ENCODE results near the gene RRAGD. TPM values are rescaled to one million over a fixed set of nuclear protein-coding genes. Genes with fewer than 3 reads are reported as not detected.
A peak's percentile ranks its signal among the peaks of the same experiment; 100 is the strongest.

RRAGD gene
- total and polyA plus RNA-seq, 2 experiments from 2014 or later = 11.8 to 28.1 TPM

GRCh38 chr6:89347825-89348224 lies 64.2 kb downstream of the RRAGD start:
- peak; percentile 63 for DNase-seq (ENCODE audit: low spot score)
- Histone ChIP-seq H3K9me2 (replicated peaks; ENCODE audit: insufficient read depth) (no peaks in the 10 kb centered on the region), H3K27me3 (no peaks in the 10 kb centered on the region), H3K4me3 (no peak overlapping the region), H3K9me3 (ENCODE audit: low read depth) (no peaks in the 10 kb centered on the region), H3K27ac (peak overlapping the region; percentile 26), H3K79me2 (peaks cover 89% of the 10 kb centered on the region), H3K36me3 (replicated peaks; ENCODE audit: insufficient read depth, low read depth) (no peaks in the 10 kb centered on the region), H3K4me2 (peak overlapping the region; percentile 31), H3K4me1 (ENCODE audit: insufficient read depth) (peaks cover 30% of the 10 kb centered on the region), H2AFZ (no peak overlapping the region), H4K20me1 (ENCODE audit: insufficient read depth, poor library complexity, severe bottlenecking) (peaks cover 77% of the 10 kb centered on the region)
- 57% methylated on average over 2 of the region's 2 CpGs for WGBS (ENCODE audit: low lambda C conversion rate, missing lambda C conversion rate)
- no peak for TF ChIP-seq CTCF (IDR thresholded peaks at IDR 0.05; ENCODE audit: poor library complexity)

GRCh38 chr6:89346433-89346832 lies 65.6 kb downstream of the RRAGD start:
- TF ChIP-seq CTCF (IDR thresholded peaks at IDR 0.05; ENCODE audit: poor library complexity) (no peak), EZH2 (IDR thresholded peaks at IDR 0.05; ENCODE audit: borderline replicate concordance) (no peak), EZH2phosphoT487 (IDR thresholded peaks at IDR 0.05; ENCODE audit: low read depth, severe bottlenecking, unreplicated experiment) (no peak)
- Histone ChIP-seq H3K9me2 (replicated peaks; ENCODE audit: insufficient read depth) (no peaks in the 10 kb centered on the region), H2AFZ (no peak overlapping the region), H3K4me1 (ENCODE audit: insufficient read depth) (peaks cover 30% of the 10 kb centered on the region), H3K9me3 (ENCODE audit: low read depth) (no peaks in the 10 kb centered on the region), H3K27ac (no peak overlapping the region), H3K36me3 (replicated peaks; ENCODE audit: insufficient read depth, low read depth) (no peaks in the 10 kb centered on the region), H3K27me3 (no peaks in the 10 kb centered on the region), H4K20me1 (ENCODE audit: insufficient read depth, poor library complexity, severe bottlenecking) (peaks cover 78% of the 10 kb centered on the region), H3K4me2 (no peak overlapping the region), H3K79me2 (peaks cover 95% of the 10 kb centered on the region), H3K4me3 (no peak overlapping the region)
- DNase-seq (ENCODE audit: low spot score) = no peak
- WGBS (ENCODE audit: low lambda C conversion rate, missing lambda C conversion rate) = 71% methylated on average over 4 of the region's 4 CpGs

- Histone ChIP-seq H3K36me3 (replicated peaks; ENCODE audit: insufficient read depth, low read depth) (no peaks in the 10 kb centered on the region), H3K4me3 (no peak overlapping the region), H2AFZ (no peak overlapping the region), H3K9me3 (ENCODE audit: low read depth) (no peaks in the 10 kb centered on the region), H3K79me2 (peaks cover 30% of the 10 kb centered on the region), H3K27ac (no peak overlapping the region), H3K4me2 (no peak overlapping the region), H3K27me3 (no peaks in the 10 kb centered on the region), H3K4me1 (ENCODE audit: insufficient read depth) (no peaks in the 10 kb centered on the region), H4K20me1 (ENCODE audit: insufficient read depth, poor library complexity, severe bottlenecking) (peaks cover 16% of the 10 kb centered on the region), H3K9me2 (replicated peaks; ENCODE audit: insufficient read depth) (no peaks in the 10 kb centered on the region)
- no peak for DNase-seq (ENCODE audit: low spot score)
- 93% methylated on average over 2 of the region's 2 CpGs for WGBS (ENCODE audit: low lambda C conversion rate, missing lambda C conversion rate)
- TF ChIP-seq CTCF (IDR thresholded peaks at IDR 0.05; ENCODE audit: poor library complexity) (no peak), EZH2phosphoT487 (IDR thresholded peaks at IDR 0.05; ENCODE audit: low read depth, severe bottlenecking, unreplicated experiment) (no peak), EZH2 (IDR thresholded peaks at IDR 0.05; ENCODE audit: borderline replicate concordance) (no peak)
Measured at GRCh38 chr6:89339565-89339964, 72.5 kb downstream of the RRAGD start.

- no peak for DNase-seq (ENCODE audit: low spot score)
- Histone ChIP-seq H3K79me2 (no peaks in the 10 kb centered on the region), H3K9me3 (ENCODE audit: low read depth) (no peaks in the 10 kb centered on the region), H2AFZ (no peak overlapping the region), H3K27ac (no peak overlapping the region), H3K27me3 (no peaks in the 10 kb centered on the region), H3K4me3 (no peak overlapping the region), H3K4me1 (ENCODE audit: insufficient read depth) (no peaks in the 10 kb centered on the region), H3K4me2 (no peak overlapping the region), H4K20me1 (ENCODE audit: insufficient read depth, poor library complexity, severe bottlenecking) (no peaks in the 10 kb centered on the region), H3K36me3 (replicated peaks; ENCODE audit: insufficient read depth, low read depth) (no peaks in the 10 kb centered on the region), H3K9me2 (replicated peaks; ENCODE audit: insufficient read depth) (no peaks in the 10 kb centered on the region)
- TF ChIP-seq EZH2phosphoT487 (IDR thresholded peaks at IDR 0.05; ENCODE audit: low read depth, severe bottlenecking, unreplicated experiment) (no peak), EZH2 (IDR thresholded peaks at IDR 0.05; ENCODE audit: borderline replicate concordance) (no peak), CTCF (IDR thresholded peaks at IDR 0.05; ENCODE audit: poor library complexity) (no peak)
- WGBS (ENCODE audit: low lambda C conversion rate, missing lambda C conversion rate) = 99% methylated on average over 3 of the region's 3 CpGs
Measured at GRCh38 chr6:89335164-89335563, 76.9 kb downstream of the RRAGD start.

All from hepatocyte (in vitro differentiated cells).